IMR-90 (cell line): ENCODE results near the gene SELP. TPM values are rescaled to one million over a fixed set of nuclear protein-coding genes. Genes with fewer than 3 reads are reported as not detected.

Experiments
- ATAC-seq: fragments of 200-7000 bp; cut with Tn5 transposase; 2 replicates; pipeline ENCODE4 v1.9.1; 2020; ENCODE audit warnings: low read depth, mild to moderate bottlenecking, moderate library complexity
- Bru-seq: library from RNA; stranded (reverse); fragments of 400-500 nt; gene quantifications from one replicate; lab custom pipeline; 2021; lab: Mats Ljungman, UMichigan
- BruChase-seq, 2 experiments: library from RNA; stranded (reverse); fragments of 400-500 nt; gene quantifications; one replicate each; lab custom pipeline; 2021; lab: Mats Ljungman, UMichigan
- BruUV-seq: library from RNA; stranded (reverse); fragments of 400-500 nt; replicated peaks from 2 replicates; lab custom pipeline; 2021; lab: Mats Ljungman, UMichigan
- CTCF ChIA-PET: fragments of 300-600 bp; formaldehyde crosslinking; extraction: SDS; loops from one replicate; lab custom pipeline; 2021; ENCODE audit warnings: antibody characterized with exemption; lab: Yijun Ruan, JAX
- POLR2A ChIA-PET: fragments of 300-600 bp; sonication (Branson Sonifier 250); formaldehyde crosslinking; loops from one replicate; lab custom pipeline; 2022; ENCODE audit warnings: antibody characterized with exemption; ENCODE audit not compliant: unreplicated experiment; lab: Charles Lee
- DNase-seq: peaks from one replicate; pipeline ENCODE4 v3.0.0; 2013
- H2AFZ ChIP-seq: replicated peaks from 2 replicates; pipeline ENCODE3; 2013; ENCODE audit warnings: low read length, mild to moderate bottlenecking; ENCODE audit not compliant: poor library complexity
- H2AK5ac ChIP-seq: 2 replicates; pipeline ENCODE4 v1.6.1; 2013; ENCODE audit warnings: low read depth, low read length, inconsistent platforms
- H2AK9ac ChIP-seq: replicated peaks from 2 replicates; pipeline ENCODE3; 2013; ENCODE audit warnings: mild to moderate bottlenecking, low read depth, low read length, moderate library complexity; ENCODE audit not compliant: poor library complexity
- H2BK120ac ChIP-seq: 2 replicates; pipeline ENCODE4 v1.6.1; 2013; ENCODE audit warnings: low read depth, low read length, inconsistent platforms
- H2BK15ac ChIP-seq: 3 replicates; pipeline ENCODE4 v1.6.1; 2013; ENCODE audit warnings: low read depth, low read length, inconsistent platforms
- H2BK20ac ChIP-seq: 2 replicates; pipeline ENCODE4 v1.6.1; 2013; ENCODE audit warnings: low read depth, mild to moderate bottlenecking, inconsistent platforms, low read length, moderate library complexity
- H2BK5ac ChIP-seq: 2 replicates; pipeline ENCODE4 v1.6.1; 2013; ENCODE audit warnings: mild to moderate bottlenecking, low read depth, low read length, inconsistent platforms; ENCODE audit not compliant: poor library complexity, severe bottlenecking
- H3K14ac ChIP-seq: replicated peaks from 2 replicates; pipeline ENCODE4 v1.6.1; 2013; ENCODE audit warnings: low read depth, low read length, inconsistent platforms
- H3K18ac ChIP-seq: 2 replicates; pipeline ENCODE4 v1.6.1; 2013; ENCODE audit warnings: low read depth, low read length, control low read depth
- H3K23ac ChIP-seq: 2 replicates; pipeline ENCODE4 v1.6.1; 2013; ENCODE audit warnings: low read depth, low read length, inconsistent platforms
- H3K27ac ChIP-seq: 2 replicates; pipeline ENCODE4 v1.5.1; 2013; ENCODE audit warnings: mild to moderate bottlenecking, control low read depth, low read length; ENCODE audit not compliant: insufficient read depth
- H3K27me3 ChIP-seq: 2 replicates; pipeline ENCODE4 v1.6.1; 2013; ENCODE audit warnings: low read length; ENCODE audit not compliant: control insufficient read depth, insufficient read depth
- H3K36me3 ChIP-seq: 2 replicates; pipeline ENCODE4 v1.6.1; 2013; ENCODE audit warnings: low read length, mixed read lengths; ENCODE audit not compliant: control insufficient read depth, insufficient read depth
- H3K4ac ChIP-seq: 2 replicates; pipeline ENCODE4 v1.6.1; 2013; ENCODE audit warnings: low read depth, low read length, inconsistent platforms
- H3K4me1 ChIP-seq: 2 replicates; pipeline ENCODE4 v1.6.1; 2013; ENCODE audit warnings: low read length, mixed read lengths; ENCODE audit not compliant: control insufficient read depth, insufficient read depth
- H3K4me2 ChIP-seq: 2 replicates; pipeline ENCODE4 v1.6.1; 2013; ENCODE audit warnings: low read depth, mild to moderate bottlenecking, control low read depth, low read length, moderate library complexity
- H3K4me3 ChIP-seq: 2 replicates; pipeline ENCODE4 v1.5.1; 2013; ENCODE audit warnings: low read depth, mild to moderate bottlenecking, control low read depth, low read length, moderate library complexity; ENCODE audit not compliant: insufficient read depth
- H3K56ac ChIP-seq: 2 replicates; pipeline ENCODE4 v1.6.1; 2013; ENCODE audit warnings: low read length, inconsistent platforms; ENCODE audit not compliant: insufficient read depth; ENCODE audit errors: extremely low read depth
- H3K79me1 ChIP-seq, 2 experiments: 2 replicates each; pipeline ENCODE4 v1.6.1; 2013; ENCODE audit warnings: low read length in 2 of 2, inconsistent platforms in 1 of 2, low read depth in 1 of 2
- H3K9ac ChIP-seq: 2 replicates; pipeline ENCODE4 v1.6.1; 2013; ENCODE audit warnings: low read depth, low read length, control low read depth
- H3K9me1 ChIP-seq: 2 replicates; pipeline ENCODE4 v1.6.1; 2013; ENCODE audit warnings: low read length, inconsistent platforms; ENCODE audit not compliant: insufficient read depth
- H3K9me3 ChIP-seq: 2 replicates; pipeline ENCODE4 v1.6.1; 2013; ENCODE audit warnings: low read length; ENCODE audit not compliant: control insufficient read depth, insufficient read depth
- H4K20me1 ChIP-seq: 2 replicates; pipeline ENCODE4 v1.6.1; 2013; ENCODE audit warnings: low read length, inconsistent platforms; ENCODE audit not compliant: insufficient read depth
- H4K5ac ChIP-seq: 2 replicates; pipeline ENCODE4 v1.6.1; 2013; ENCODE audit warnings: mild to moderate bottlenecking, low read depth, low read length, control low read depth
- H4K8ac ChIP-seq, 2 experiments: 2 replicates each; pipeline ENCODE4 v1.6.1; 2013; ENCODE audit warnings: low read depth in 2 of 2, low read length in 2 of 2, control low read depth in 1 of 2, inconsistent platforms in 1 of 2
- H4K91ac ChIP-seq: 2 replicates; pipeline ENCODE4 v1.6.1; 2013; ENCODE audit warnings: low read depth, low read length, inconsistent platforms; ENCODE audit not compliant: insufficient read depth
- BHLHE40 ChIP-seq: fragments of 150-350 bp; IDR thresholded peaks from 2 replicates; pipeline ENCODE4 v1.6.1; 2016; ENCODE audit warnings: mild to moderate bottlenecking, low read depth, low read length
- CEBPB ChIP-seq: IDR thresholded peaks from 2 replicates; pipeline ENCODE4 v1.6.1; 2012; ENCODE audit warnings: low read depth, low read length, improper control_type of control experiment
- CHD1 ChIP-seq: IDR thresholded peaks from 2 replicates; pipeline ENCODE4 v1.6.1; 2012; ENCODE audit warnings: low read depth, low read length, improper control_type of control experiment
- CTCF ChIP-seq: conservative IDR thresholded peaks from 2 replicates; pipeline ENCODE4 v1.5.1; 2012; ENCODE audit warnings: mild to moderate bottlenecking, low read depth, low read length, improper control_type of control experiment
- ELK1 ChIP-seq: fragments of 150-350 bp; IDR thresholded peaks from 2 replicates; pipeline ENCODE4 v1.6.1; 2016; ENCODE audit warnings: low read depth, mild to moderate bottlenecking, low read length, moderate library complexity, borderline replicate concordance
- FOS ChIP-seq: fragments of 150-350 bp; IDR thresholded peaks from 2 replicates; pipeline ENCODE4 v1.6.1; 2016; ENCODE audit warnings: low read depth, low read length
- MAFK ChIP-seq: IDR thresholded peaks from 2 replicates; pipeline ENCODE4 v1.6.1; 2012; ENCODE audit warnings: low read depth, low read length, improper control_type of control experiment
- MAZ ChIP-seq: IDR thresholded peaks from 2 replicates; pipeline ENCODE4 v1.6.1; 2012; ENCODE audit warnings: low read depth, mild to moderate bottlenecking, low read length, improper control_type of control experiment, moderate library complexity, borderline replicate concordance
- MXI1 ChIP-seq: IDR thresholded peaks from 2 replicates; pipeline ENCODE4 v1.6.1; 2012; ENCODE audit warnings: low read depth, mild to moderate bottlenecking, low read length, moderate library complexity, borderline replicate concordance
- NFE2L2 ChIP-seq: fragments of 150-350 bp; IDR thresholded peaks from 2 replicates; pipeline ENCODE4 v1.6.1; 2016; ENCODE audit warnings: low read depth, mild to moderate bottlenecking, low read length
- POLR2A ChIP-seq: IDR thresholded peaks from 2 replicates; pipeline ENCODE4 v1.6.1; 2012; ENCODE audit warnings: mild to moderate bottlenecking, low read depth, low read length
- RAD21 ChIP-seq: IDR thresholded peaks from 2 replicates; pipeline ENCODE4 v1.6.1; 2012; ENCODE audit warnings: low read length, improper control_type of control experiment
- RCOR1 ChIP-seq: IDR thresholded peaks from 2 replicates; pipeline ENCODE4 v1.6.1; 2012; ENCODE audit warnings: mild to moderate bottlenecking, low read length, improper control_type of control experiment; ENCODE audit not compliant: insufficient replicate concordance
- RFX5 ChIP-seq: IDR thresholded peaks from 2 replicates; pipeline ENCODE4 v1.8.0; 2012; ENCODE audit warnings: low read depth, mild to moderate bottlenecking, low read length, moderate library complexity
- SMC3 ChIP-seq: fragments of 150-350 bp; IDR thresholded peaks from 2 replicates; pipeline ENCODE4 v1.6.1; 2016; ENCODE audit warnings: low read depth, mild to moderate bottlenecking, antibody characterized with exemption, low read length, moderate library complexity
- USF2 ChIP-seq: fragments of 150-350 bp; IDR thresholded peaks from 2 replicates; pipeline ENCODE4 v1.6.1; 2017; ENCODE audit warnings: mild to moderate bottlenecking, antibody characterized with exemption, low read length, low read depth
- WGBS, 2 experiments: methylation state at CpG; one replicate each; pipeline versions ENCODE4 v1.1.5 to v1.1.7; 2013; ENCODE audit warnings: missing lambda C conversion rate in 2 of 2; ENCODE audit not compliant: insufficient read length in 1 of 2; ENCODE audit errors: extremely low coverage in 2 of 2; 5-methylcytosine and 5-hydroxymethylcytosine counted together
- dilution Hi-C: fragments of 300-500 bp; cut with HindIII; formaldehyde crosslinking; loops from one replicate; pipeline ENCODE4 v1.14.3; 2018; ENCODE audit warnings: low sequenced_read_pairs; ENCODE audit not compliant: unreplicated experiment
- in situ Hi-C: fragments of 300-500 bp; cut with MboI; formaldehyde crosslinking; loops from 3 replicates; pipeline ENCODE4 v1.14.3; 2019; ENCODE audit warnings: low sequenced_read_pairs, inconsistent platforms, mixed read lengths
- intact Hi-C: fragments of 100-400 bp; cut with micrococcal nuclease; formaldehyde crosslinking; loops from 2 replicates; pipeline ENCODE4 v1.10.0; 2022
- long read RNA-seq: library from polyadenylated mRNA; unstranded; transcript quantifications from one replicate; pipeline ENCODE4 v2.0.0, GENCODE V29; 2021; ENCODE audit not compliant: unreplicated experiment
- polyA plus RNA-seq, 3 experiments: library from polyadenylated mRNA; depleted of rRNA; stranded (reverse); fragments of >200 nt; gene quantifications; 2 replicates each; pipeline ENCODE4 v1.2.3, GENCODE V29; 2012; ENCODE audit warnings: low replicate concordance in 1 of 3
- total RNA-seq: library from RNA; depleted of rRNA; stranded (reverse); fragments of >200 nt; gene quantifications from 2 replicates; pipeline ENCODE4 v1.2.3, GENCODE V29; 2012; rRNA removed

Gene SELP
- not detected in 2 replicates for total RNA-seq
- polyA plus RNA-seq (2012; rRNA removed): not detected in 2 replicates
- polyA plus RNA-seq (2012; cell fraction: cytosol; rRNA removed): not detected in 2 replicates
- polyA plus RNA-seq (2012; cell fraction: nucleus; rRNA removed; ENCODE audit: low replicate concordance): not detected in 2 replicates
- Bru-seq, nascent RNA: not detected
- not detected for BruChase-seq, experiment 1, labeled RNA remaining after a 6-hour chase
- not detected for BruChase-seq, experiment 2, labeled RNA remaining after a 2-hour chase
- long read RNA-seq: 0 reads

- no peak for TF ChIP-seq MXI1
- no peak for TF ChIP-seq CEBPB
- TF ChIP-seq SMC3: no peak
- TF ChIP-seq ELK1: no peak
- TF ChIP-seq FOS: no peak
- TF ChIP-seq NFE2L2: no peak
- no peak for TF ChIP-seq RAD21
- no peak for TF ChIP-seq RCOR1
- TF ChIP-seq MAFK: no peak
- no peak for TF ChIP-seq RFX5
- TF ChIP-seq CTCF: no peak
- TF ChIP-seq MAZ: no peak
- TF ChIP-seq BHLHE40: no peak
- TF ChIP-seq USF2: no peak
- TF ChIP-seq CHD1: no peak
- no peak for TF ChIP-seq POLR2A
- in situ Hi-C loops: no loop called here
- no peak within 1 kb of the TSS for H4K5ac ChIP-seq
- no peaks in the 10 kb centered on the region for H3K4me1 ChIP-seq
- no peaks in the 10 kb centered on the region for H3K27me3 ChIP-seq
- ChIA-PET CTCF (no interaction called here), POLR2A (no interaction called here)
- H4K91ac ChIP-seq: no peak within 1 kb of the TSS
- no peak for ATAC-seq
- no peak within 1 kb of the TSS for H3K27ac ChIP-seq
- no peak for DNase-seq
- no peaks in the 10 kb centered on the region for H3K36me3 ChIP-seq
- H2BK5ac ChIP-seq: no peak within 1 kb of the TSS
- H2BK120ac ChIP-seq: no peak within 1 kb of the TSS
- BruUV-seq: no TSS peak
- no CpG with 5 or more reads among the region's 1 CpG for WGBS, 2 experiments
- H3K23ac ChIP-seq: no peak within 1 kb of the TSS
- dilution Hi-C loops: no loop called here
- no peak within 1 kb of the TSS for H4K8ac ChIP-seq
- no peak within 1 kb of the TSS for H3K18ac ChIP-seq
- H2BK15ac ChIP-seq: no peak within 1 kb of the TSS
- no peaks in the 10 kb centered on the region for H3K79me1 ChIP-seq
- H2AFZ ChIP-seq: no peak within 1 kb of the TSS
- no peak within 1 kb of the TSS for H3K9ac ChIP-seq
- no peaks in the 10 kb centered on the region for H3K9me1 ChIP-seq
- no peaks in the 10 kb centered on the region for H4K20me1 ChIP-seq
- H3K4me2 ChIP-seq: no peak within 1 kb of the TSS
- H3K56ac ChIP-seq: no peak within 1 kb of the TSS
- H2BK20ac ChIP-seq: no peak within 1 kb of the TSS
- peaks cover 7% of the 10 kb centered on the region; the same call in 1 of the 2 replicates for H3K9me3 ChIP-seq
- intact Hi-C loops: no loop called here
- H3K4me3 ChIP-seq: no peak within 1 kb of the TSS
- H2AK5ac ChIP-seq: no peak within 1 kb of the TSS
- H3K14ac ChIP-seq: no peak within 1 kb of the TSS
- no peak within 1 kb of the TSS for H3K4ac ChIP-seq
- no peak within 1 kb of the TSS for H2AK9ac ChIP-seq
These were observed at the start of gene SELP for GRCh38 chr1:169630006-169630405. Gene SELP, minus strand, starts transcription at chr1:169630124. Its CDS starts 50 bp downstream, at chr1:169630074.
